Upper lobe of left lung (tissue), 4 donors: ENCODE measurements around the gene ZFHX3.

Experiments used
- CTCF ChIP-seq, 6 experiments: fragments of 450-650 bp in 4 of 6; fragments of 200-600 bp in 2 of 6; sonication (generic) in 2 of 6; IDR thresholded peaks; one replicate each; pipeline ENCODE4 v1.5.1; 2016 to 2019; ENCODE audit warnings: antibody characterized with exemption in 6 of 6
- EP300 ChIP-seq, 4 donors: sonication (generic); formaldehyde crosslinking; IDR thresholded peaks; one replicate each; pipeline ENCODE4 v1.5.1; 2017; ENCODE audit warnings: antibody characterized with exemption in 4 of 4, control low read depth in 2 of 4
- POLR2A ChIP-seq, 4 donors: fragments of 450-650 bp; IDR thresholded peaks; one replicate each; pipeline ENCODE4 v1.5.1; 2016 to 2017; ENCODE audit warnings: antibody characterized with exemption in 4 of 4, mild to moderate bottlenecking in 2 of 4
- POLR2AphosphoS5 ChIP-seq, 2 donors: sonication (generic); formaldehyde crosslinking; IDR thresholded peaks; one replicate each; pipeline ENCODE4 v1.5.1; 2017; ENCODE audit warnings: antibody characterized with exemption in 2 of 2

- TF ChIP-seq CTCF (IDR thresholded peaks at IDR 0.05) (no peak), POLR2A (IDR thresholded peaks at IDR 0.05) (no peak), POLR2AphosphoS5 (IDR thresholded peaks at IDR 0.05) (no peak), EP300 (IDR thresholded peaks at IDR 0.05) (no peak)
Observed at GRCh38 chr16:73010150-73010676, 37.7 kb downstream of the ZFHX3 start.
